HL-60/S4 (cell line): ENCODE data around the gene MESD.

ENCODE experiments used
- in situ Hi-C: fragments of 300-500 bp; cut with MboI; formaldehyde crosslinking; loops from 2 replicates; pipeline ENCODE4 v1.14.3; 2022; ENCODE audit warnings: low sequenced_read_pairs

Gene MESD

DNA sequence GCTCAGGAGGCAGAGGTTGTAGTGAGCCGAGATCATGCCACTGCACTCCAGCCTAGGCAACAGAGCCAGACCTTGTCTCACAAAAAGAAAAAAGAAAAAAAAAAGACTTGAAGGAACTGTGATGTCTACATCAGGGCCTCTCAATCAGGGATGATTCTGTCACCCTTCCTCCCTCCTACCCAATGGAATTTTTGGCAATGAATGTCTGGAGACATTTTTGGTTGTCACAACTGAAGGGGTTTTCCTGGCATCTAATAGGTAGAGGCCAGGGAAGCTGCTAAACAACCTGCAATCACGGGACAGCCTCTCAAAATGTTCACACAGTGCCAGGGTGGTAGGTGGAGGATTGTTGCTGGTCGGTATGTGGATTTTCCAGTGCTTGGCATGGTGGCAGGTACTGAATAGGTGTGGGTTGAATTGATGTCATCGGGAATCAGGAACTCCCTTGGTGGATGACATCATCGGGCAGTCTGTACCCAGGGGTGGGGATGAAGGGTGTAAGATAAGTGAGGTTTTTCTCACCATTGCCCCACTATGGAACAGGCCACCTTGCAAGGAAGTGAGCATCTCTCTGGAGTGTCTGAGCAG is 71.3 kb downstream of the MESD start:
- in situ Hi-C loops, result no loop called here

DNA sequence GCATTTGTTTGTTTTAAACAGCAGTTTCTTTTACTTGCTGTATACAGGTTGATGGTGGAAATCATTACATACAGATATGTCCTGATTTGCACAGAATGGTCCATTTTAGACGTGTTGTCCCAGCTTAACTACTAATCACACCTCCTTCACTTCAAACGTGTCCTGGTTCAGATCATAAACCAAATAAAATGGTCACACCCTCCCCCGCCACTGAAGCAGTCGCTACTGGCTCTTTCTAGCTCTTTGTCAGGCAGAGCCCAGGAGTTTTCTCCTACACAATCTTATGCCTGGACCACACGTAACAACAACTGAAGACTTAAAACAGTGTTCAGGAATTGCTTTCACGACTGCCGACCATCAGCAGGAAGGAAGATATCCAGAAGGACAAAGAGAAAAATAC is 73.6 kb downstream of the MESD start:
- in situ Hi-C loops, result no loop called here

DNA sequence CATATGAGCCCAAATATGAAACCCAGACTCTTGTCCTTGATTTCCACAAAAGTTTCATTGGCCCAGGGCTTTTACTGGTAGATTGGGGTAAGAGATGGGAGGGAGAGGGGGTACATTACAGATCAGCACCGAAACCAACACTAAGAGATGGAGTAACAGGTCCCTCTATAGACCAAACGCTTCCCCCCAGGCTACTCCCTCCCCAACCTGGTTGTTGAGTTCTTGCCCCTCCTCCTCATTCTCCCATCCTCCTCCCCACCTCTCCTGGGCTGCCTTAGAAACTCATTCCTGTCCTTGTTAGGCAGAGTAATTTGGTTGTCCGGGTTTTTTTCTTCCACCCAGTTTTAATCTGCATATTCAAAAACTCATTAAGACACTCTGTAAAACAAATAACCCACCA is 74.1 kb downstream of the MESD start:
- in situ Hi-C loops, result no loop called here

DNA sequence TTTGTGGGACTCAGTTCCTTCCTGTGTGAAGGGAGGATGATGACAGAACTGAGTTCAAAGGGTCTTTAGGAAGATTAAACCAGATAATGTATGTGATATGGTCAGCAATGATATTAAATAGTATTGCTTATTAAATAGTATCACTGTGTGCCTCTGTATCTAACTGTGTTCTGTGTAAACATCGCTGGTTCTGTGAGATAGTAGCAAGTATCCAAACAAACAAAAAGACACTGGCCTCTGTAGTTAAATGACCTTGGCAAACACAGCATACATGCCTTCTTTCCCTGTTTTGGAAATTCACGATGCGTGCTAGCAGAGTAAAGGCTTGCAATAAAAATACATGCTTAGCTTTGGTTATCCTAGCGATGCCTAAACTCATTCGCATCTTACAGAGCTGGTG is 76.1 kb downstream of the MESD start:
- in situ Hi-C loops, result no loop called here

DNA sequence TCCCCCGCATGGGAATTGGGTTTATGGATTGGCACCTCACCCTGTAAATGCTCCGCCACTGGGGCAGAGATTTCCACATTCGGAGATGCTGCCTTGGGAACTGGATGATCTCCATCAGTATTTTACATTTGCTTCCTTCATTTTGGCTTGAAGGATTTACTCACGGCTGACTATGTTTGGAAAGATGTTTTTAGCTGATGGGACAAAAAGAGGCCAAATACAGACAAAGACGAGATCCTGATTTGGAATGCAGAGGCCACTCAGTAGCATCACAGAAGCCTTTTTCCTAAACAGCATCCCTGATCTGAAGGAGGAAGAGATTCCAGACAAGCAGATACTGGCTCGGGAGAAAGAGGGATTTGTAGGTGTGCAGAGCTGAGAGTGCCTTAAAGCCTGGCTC is 76.9 kb downstream of the MESD start:
- in situ Hi-C loops, result no loop called here

DNA sequence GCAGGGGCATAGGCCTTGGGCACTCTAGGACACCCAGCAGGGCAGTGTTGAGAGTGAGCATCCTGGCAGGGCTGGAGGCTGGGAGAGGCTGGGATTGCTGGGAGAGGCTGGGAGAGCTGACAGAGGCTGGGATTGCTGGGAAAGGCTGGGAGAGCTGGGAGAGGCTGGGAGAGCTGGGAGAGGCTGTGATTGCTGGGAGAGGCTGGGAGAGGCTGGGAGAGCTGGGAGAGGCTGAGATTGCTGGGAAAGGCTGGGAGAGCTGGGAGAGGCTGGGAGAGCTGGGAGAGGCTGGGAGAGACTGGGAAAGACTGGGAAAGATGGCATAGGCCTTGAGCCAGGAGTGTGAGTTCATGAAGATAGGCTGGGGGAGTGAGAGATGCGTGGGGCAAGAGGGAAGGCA is 77.8 kb downstream of the MESD start:
- in situ Hi-C loops, result no loop called here

DNA sequence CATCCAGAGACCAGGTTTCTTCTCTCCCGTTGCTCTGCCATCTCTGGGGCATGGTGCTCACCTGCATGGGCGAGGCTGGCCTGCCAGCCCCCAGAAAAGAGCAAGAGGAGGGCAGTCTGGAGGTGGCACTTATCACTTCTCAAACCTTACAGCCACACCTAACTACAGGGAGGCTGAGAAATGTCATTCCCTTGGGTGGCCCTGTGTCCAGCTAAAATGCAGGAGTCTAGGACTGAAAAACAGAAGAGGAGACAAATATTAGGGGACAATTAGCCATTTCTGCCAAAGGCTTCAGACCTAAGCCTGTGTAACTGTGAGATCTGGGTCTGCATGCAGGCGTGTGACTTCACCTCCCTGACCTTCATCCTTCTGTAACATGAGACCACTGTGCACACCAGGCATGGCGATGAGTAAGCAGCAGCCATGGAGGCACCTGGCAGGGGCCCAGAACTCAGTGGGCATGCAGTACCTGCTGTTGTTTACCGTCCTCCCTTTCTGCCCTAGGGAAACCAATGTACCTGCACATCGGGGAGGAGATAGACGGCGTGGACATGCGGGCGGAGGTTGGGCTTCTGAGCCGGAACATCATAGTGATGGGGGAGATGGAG is 83.4 kb downstream of the MESD start:
- in situ Hi-C loops, result no loop called here

DNA sequence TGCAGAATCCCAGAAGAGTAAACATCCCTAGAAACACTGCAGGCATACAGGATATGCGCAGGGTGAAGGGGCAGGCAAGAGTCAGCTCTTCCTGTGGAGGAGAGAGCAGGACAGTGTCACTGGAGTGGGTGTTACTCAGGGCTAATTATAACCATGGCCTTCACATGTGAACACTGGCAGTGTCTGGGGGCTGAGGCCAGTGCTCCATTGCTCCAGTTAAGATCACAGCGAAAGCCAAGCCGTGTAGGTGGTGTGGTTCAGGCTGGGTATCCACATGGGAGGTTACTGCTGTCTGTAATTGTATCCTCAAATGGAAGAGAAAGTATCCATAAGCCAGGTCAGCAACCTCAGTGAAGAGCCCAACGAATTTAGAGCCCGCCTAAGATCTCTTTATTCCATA is 84.6 kb downstream of the MESD start:
- in situ Hi-C loops, result no loop called here

DNA sequence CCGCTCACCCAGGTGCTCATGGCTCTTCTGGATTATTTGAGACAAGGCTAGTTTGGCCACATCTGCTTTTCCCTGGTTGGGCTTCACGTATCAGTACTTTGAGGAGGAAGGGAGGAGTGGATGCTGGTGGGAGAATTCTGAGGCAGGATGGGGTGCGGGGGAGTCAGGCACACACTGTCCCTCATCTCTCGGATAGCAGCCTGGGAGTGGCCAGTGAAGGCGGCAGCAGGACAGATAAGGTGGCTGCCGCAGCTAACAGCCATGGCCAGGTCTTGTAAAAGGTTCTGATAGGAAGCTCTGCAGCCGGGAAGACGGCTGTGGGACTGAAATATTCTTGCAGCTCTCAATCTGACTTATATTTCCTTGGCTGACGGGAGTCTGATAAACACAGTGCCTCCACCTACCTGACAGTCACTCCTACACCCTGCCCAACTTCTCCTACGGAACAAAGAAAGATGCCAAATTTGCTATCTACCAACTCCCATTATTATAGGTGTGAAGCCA is 87.3 kb downstream of the MESD start:
- in situ Hi-C loops, result no loop called here

DNA sequence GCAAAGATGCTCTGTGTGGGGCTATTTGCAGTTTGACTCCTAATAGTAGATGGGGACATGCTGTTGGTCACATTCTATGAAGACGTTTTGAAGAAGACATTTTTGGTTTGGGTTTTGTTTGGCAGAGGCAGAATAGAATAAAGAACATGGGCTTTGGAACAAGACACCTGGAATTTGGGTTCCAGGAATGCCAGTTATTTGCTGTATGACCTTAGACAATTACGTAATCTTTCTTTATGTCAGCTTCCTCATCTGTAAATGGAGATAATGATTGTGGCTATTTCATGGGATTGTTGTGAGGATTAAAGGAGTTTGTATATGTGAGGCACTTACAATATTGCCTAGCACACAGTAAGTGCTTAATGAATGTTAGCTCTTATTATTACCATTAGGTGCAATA is 91.6 kb downstream of the MESD start:
- in situ Hi-C loops, result no loop called here
